ENCODE measurements around the gene SELL. TPM values are rescaled to one million over a fixed set of nuclear protein-coding genes. Genes with fewer than 3 reads are reported as not detected.
A peak's percentile ranks its signal among the peaks of the same experiment; 100 is the strongest.

The SELL gene
- total RNA-seq, 2 experiments from 2014 or later = 204 to 216 TPM

GRCh38 chr1:169694304-169695075 lies 16.9 kb downstream of the SELL start:
- Mint-ChIP-seq H3K27me3 (no peaks in the 10 kb centered on the region), H3K27ac (no peak overlapping the region)
- peak overlapping the region; percentile 4 for H3K4me3 ChIP-seq (ENCODE audit: low read length)

GRCh38 chr1:169692756-169693460 lies 18.5 kb downstream of the SELL start:
- Mint-ChIP-seq H3K36me3 (ENCODE audit: low read depth) (peaks cover 82% of the 10 kb centered on the region), H3K9me3 (no peaks in the 10 kb centered on the region), H3K27me3 (no peaks in the 10 kb centered on the region), H3K27ac (no peak overlapping the region), H3K4me3 (peak overlapping the region; percentile 68), H3K4me1 (ENCODE audit: low read depth) (peaks cover 57% of the 10 kb centered on the region)
- Histone ChIP-seq H3K9me3 (ENCODE audit: control insufficient read depth in 1 of 2, insufficient read depth in 1 of 2, low read length in 2 of 2) (no peaks in the 10 kb centered on the region), H3K27me3 (ENCODE audit: control insufficient read depth in 1 of 2, insufficient read depth in 2 of 2, low read length in 2 of 2) (no peaks in the 10 kb centered on the region), H3K4me3 (ENCODE audit: low read length) (peak overlapping the region; percentile 1), H3K27ac (ENCODE audit: low read depth in 1 of 2, low read length in 2 of 2) (peak overlapping the region; percentile 54 to 55), H3K36me3 (ENCODE audit: insufficient read depth, low read length) (peaks cover 35% of the 10 kb centered on the region), H3K4me1 (ENCODE audit: insufficient read depth, low read length) (peaks cover 84% of the 10 kb centered on the region)
- POLR2A ChIA-PET = interaction anchor here (0.6 to 10.2 kb wide), 31 partner anchors 8 to 1502 kb away, joined by 3 to 286 read pairs (median 6); partner anchors contain the start of genes CCDC181, F5, METTL18 and SCYL3
- ATAC-seq (ENCODE audit: poor library complexity) = peak; percentile 72
- intact Hi-C loops (cut with DNase I, micrococcal nuclease) = loop anchor here (1.0 to 5.0 kb wide), 3 partner anchors 36 to 106 kb away; partner anchors contain the start of gene F5 (in 1 of the 2)
- CTCF ChIA-PET = interaction anchor here (0.6 to 3.9 kb wide), 9 partner anchors 10 to 328 kb away, joined by 3 to 34 read pairs (median 13); partner anchors contain the start of gene F5
- peak in 9 of 14 experiments; percentile 20 to 87 (median 55) for DNase-seq
- TF ChIP-seq CTCF (IDR thresholded peaks at IDR 0.05) = no peak

More at GRCh38 chr1:169694304-169695075, 16.9 kb downstream of the SELL start:
- Histone ChIP-seq H3K36me3 (ENCODE audit: insufficient read depth, low read length) (peaks cover 50% of the 10 kb centered on the region), H3K27me3 (ENCODE audit: control insufficient read depth in 1 of 2, insufficient read depth in 2 of 2, low read length in 2 of 2) (no peaks in the 10 kb centered on the region), H3K4me1 (ENCODE audit: insufficient read depth, low read length) (peaks cover 83% of the 10 kb centered on the region), H3K9me3 (ENCODE audit: control insufficient read depth in 1 of 2, insufficient read depth in 1 of 2, low read length in 2 of 2) (no peaks in the 10 kb centered on the region), H3K27ac (ENCODE audit: low read depth in 1 of 2, low read length in 2 of 2) (peak overlapping the region; percentile 55 to 64)
- peak; percentile 59 for ATAC-seq (ENCODE audit: poor library complexity)
- H3K4me1 Mint-ChIP-seq (ENCODE audit: low read depth) = peaks cover 73% of the 10 kb centered on the region
- ChIA-PET POLR2A (interaction anchor here (0.6 to 10.2 kb wide), 19 partner anchors 7 to 1351 kb away, joined by 3 to 286 read pairs (median 5); partner anchors contain the start of genes F5, METTL18 and SCYL3), CTCF (interaction anchor here (1.2 to 3.9 kb wide), 9 partner anchors 8 to 148 kb away, joined by 3 to 34 read pairs (median 13); partner anchors contain the start of gene F5)
- peak in 10 of 14 experiments; percentile 13 to 90 (median 49) for DNase-seq
- H3K36me3 Mint-ChIP-seq (ENCODE audit: low read depth) = peaks cover 97% of the 10 kb centered on the region
- TF ChIP-seq CTCF (IDR thresholded peaks at IDR 0.05) = peak; percentile 70
- intact Hi-C loops (cut with DNase I, micrococcal nuclease) = loop anchor here (1.0 to 5.0 kb wide), 6 partner anchors 16 to 198 kb away; partner anchors contain the start of genes SELL (in 2 of the 2), F5 (in 1 of the 2) and SCYL3 (in 1 of the 2)
- no peaks in the 10 kb centered on the region for H3K9me3 Mint-ChIP-seq
- H3K4me3 Mint-ChIP-seq = peak overlapping the region; percentile 68

- no peak for TF ChIP-seq CTCF (IDR thresholded peaks at IDR 0.05)
- ATAC-seq (ENCODE audit: poor library complexity) (no peak), DNase-seq (no peak)
- H3K9me3 Mint-ChIP-seq = no peaks in the 10 kb centered on the region
- Histone ChIP-seq H3K9me3 (ENCODE audit: control insufficient read depth in 1 of 2, insufficient read depth in 1 of 2, low read length in 2 of 2) (no peaks in the 10 kb centered on the region), H3K4me3 (ENCODE audit: low read length) (no peak overlapping the region), H3K36me3 (ENCODE audit: insufficient read depth, low read length) (peaks cover 19% of the 10 kb centered on the region), H3K4me1 (ENCODE audit: insufficient read depth, low read length) (peaks cover 80% of the 10 kb centered on the region), H3K27me3 (ENCODE audit: control insufficient read depth in 1 of 2, insufficient read depth in 2 of 2, low read length in 2 of 2) (no peaks in the 10 kb centered on the region), H3K27ac (ENCODE audit: low read depth in 1 of 2, low read length in 2 of 2) (peak overlapping the region; percentile 54 to 59)
- ChIA-PET CTCF (interaction anchor here (1.0 to 2.6 kb wide), 3 partner anchors 11 to 22 kb away, joined by 3 to 9 read pairs (median 4); no protein-coding TSS in a partner anchor), POLR2A (interaction anchor here (0.8 to 10.2 kb wide), 8 partner anchors 12 to 86 kb away, joined by 3 to 286 read pairs (median 4); no protein-coding TSS in a partner anchor)
- intact Hi-C loops (cut with DNase I, micrococcal nuclease) = loop anchor here (5.0 kb wide), 2 partner anchors 33 to 103 kb away; partner anchors contain the start of gene F5 (in 1 of the 2)
- H3K4me1 Mint-ChIP-seq (ENCODE audit: low read depth) = peaks cover 34% of the 10 kb centered on the region
- peaks cover 60% of the 10 kb centered on the region for H3K36me3 Mint-ChIP-seq (ENCODE audit: low read depth)
- no peaks in the 10 kb centered on the region for H3K27me3 Mint-ChIP-seq
- peak overlapping the region; percentile 17 for H3K4me3 Mint-ChIP-seq
- no peak overlapping the region for H3K27ac Mint-ChIP-seq
Observed at GRCh38 chr1:169690489-169690888, 20.9 kb downstream of the SELL start.
